ENCODE results near the gene PRXL2B.

Gene PRXL2B

GRCh38 chr1:2638466-2639115 is 52.0 kb downstream of the PRXL2B start:
- no peak for DNase-seq

GRCh38 chr1:2639203-2639602 is 52.6 kb downstream of the PRXL2B start:
- DNase-seq: no peak

- DNase-seq: no peak
Observed at GRCh38 chr1:2639607-2640521, 53.3 kb downstream of the PRXL2B start.

GRCh38 chr1:2640626-2641025 is 54.0 kb downstream of the PRXL2B start:
- DNase-seq: no peak

All from CD4-positive, alpha-beta T cell treated with Interleukin-17A for 4 hours (primary cell).